LNCAP (cell line): ENCODE data around the gene CTNNB1.

Source experiments
- CTCF ChIP-seq: fragments of 450-650 bp; IDR thresholded peaks from 2 replicates; pipeline ENCODE4 v1.5.1; 2017; ENCODE audit warnings: mild to moderate bottlenecking

Gene CTNNB1

GRCh38 chr3:41222012-41222411 lies 22.7 kb downstream of the CTNNB1 start:
- TF ChIP-seq CTCF = no peak

GRCh38 chr3:41222501-41222900 lies 23.2 kb downstream of the CTNNB1 start:
- TF ChIP-seq CTCF = no peak

- TF ChIP-seq CTCF = no peak
These were observed 23.8 kb downstream of the CTNNB1 start for GRCh38 chr3:41223078-41223477.

- TF ChIP-seq CTCF = no peak
These were observed 24.4 kb downstream of the CTNNB1 start for GRCh38 chr3:41223691-41224090.

- no peak for TF ChIP-seq CTCF
These were observed 25.0 kb downstream of the CTNNB1 start for GRCh38 chr3:41224120-41224806.

- TF ChIP-seq CTCF = no peak
These were observed 35.8 kb downstream of the CTNNB1 start for GRCh38 chr3:41234823-41235721.

GRCh38 chr3:41236228-41236627 lies 36.9 kb downstream of the CTNNB1 start:
- no peak for TF ChIP-seq CTCF
